Natural killer cell (primary cell): ENCODE results near the gene KIF16B. TPM values are rescaled to one million over a fixed set of nuclear protein-coding genes. Genes with fewer than 3 reads are reported as not detected.

Source experiments
- ATAC-seq, 3 donors: fragments of 150-1000 bp in 2 of 3; fragments of 200-7000 bp in 1 of 3; cut with Tn5 transposase; 1 replicate in 1 of 3; 2 replicates in 2 of 3; pipeline ENCODE4 v1.10.0; 2021; ENCODE audit warnings: mild to moderate bottlenecking in 2 of 3, moderate library complexity in 2 of 3
- DNase-seq, 2 donors: peaks; one replicate each; pipeline versions ENCODE4 v3.0.0 to v3.0.0-alpha.2; 2013 to 2021; ENCODE audit warnings: mixed read lengths in 1 of 2
- H3K27ac ChIP-seq: one replicate; pipeline ENCODE4 v1.5.1; 2013; ENCODE audit warnings: mild to moderate bottlenecking, low read length
- H3K27me3 ChIP-seq: one replicate; pipeline ENCODE4 v1.6.1; 2013; ENCODE audit warnings: low read length; ENCODE audit not compliant: control insufficient read depth, insufficient read depth
- H3K36me3 ChIP-seq: one replicate; pipeline ENCODE4 v1.6.1; 2013; ENCODE audit warnings: low read length; ENCODE audit not compliant: control insufficient read depth, insufficient read depth
- H3K4me1 ChIP-seq: one replicate; pipeline ENCODE4 v1.6.1; 2013; ENCODE audit warnings: low read length; ENCODE audit not compliant: control insufficient read depth, insufficient read depth
- H3K4me3 ChIP-seq: one replicate; pipeline ENCODE4 v1.5.1; 2013; ENCODE audit warnings: low read length
- H3K9me3 ChIP-seq: one replicate; pipeline ENCODE4 v1.6.1; 2013; ENCODE audit warnings: low read length; ENCODE audit not compliant: control insufficient read depth, insufficient read depth
- H3K27ac Mint-ChIP-seq, 2 donors: one replicate each; pipeline ENCODE4 v1.8.0; 2022; ENCODE audit warnings: mild to moderate bottlenecking in 2 of 2, mixed read lengths in 2 of 2, moderate library complexity in 1 of 2
- H3K27me3 Mint-ChIP-seq, 2 donors: one replicate each; pipeline ENCODE4 v1.8.0; 2022; ENCODE audit warnings: low read depth in 2 of 2, mixed read lengths in 2 of 2
- H3K36me3 Mint-ChIP-seq: one replicate; pipeline ENCODE4 v1.8.0; 2022; ENCODE audit warnings: mixed read lengths
- H3K4me1 Mint-ChIP-seq, 2 donors: one replicate each; pipeline ENCODE4 v1.8.0; 2022; ENCODE audit warnings: mixed read lengths in 2 of 2
- H3K4me3 Mint-ChIP-seq: one replicate; pipeline ENCODE4 v1.8.0; 2022; ENCODE audit warnings: mild to moderate bottlenecking, moderate library complexity, mixed read lengths
- H3K9me3 Mint-ChIP-seq, 2 donors: one replicate each; pipeline ENCODE4 v1.8.0; 2022; ENCODE audit warnings: mixed read lengths in 2 of 2
- CTCF ChIP-seq: fragments of 200-600 bp; IDR thresholded peaks from one replicate; pipeline ENCODE4 v1.8.0; 2022; ENCODE audit warnings: antibody characterized with exemption
- WGBS: methylation state at CpG from one replicate; pipeline ENCODE4 v1.1.7; 2013; ENCODE audit warnings: missing lambda C conversion rate; ENCODE audit not compliant: insufficient coverage; 5-methylcytosine and 5-hydroxymethylcytosine counted together
- intact Hi-C: fragments of 100-400 bp; cut with micrococcal nuclease; formaldehyde crosslinking; loops from one replicate; pipeline ENCODE4 v1.14.2; 2022
- total RNA-seq, 4 donors: library from RNA; stranded (reverse); fragments of 120-200 nt in 1 of 4; gene quantifications; one replicate each; pipeline versions ENCODE4 v1.2.3 to v1.2.4, GENCODE V29; 2013 to 2022

Gene KIF16B
- total RNA-seq, 3 donors from 2014 or later (not counting 1 experiment from before 2014, with no cell fraction given), result 3.9 to 11.8 (median 9.2) TPM

DNA sequence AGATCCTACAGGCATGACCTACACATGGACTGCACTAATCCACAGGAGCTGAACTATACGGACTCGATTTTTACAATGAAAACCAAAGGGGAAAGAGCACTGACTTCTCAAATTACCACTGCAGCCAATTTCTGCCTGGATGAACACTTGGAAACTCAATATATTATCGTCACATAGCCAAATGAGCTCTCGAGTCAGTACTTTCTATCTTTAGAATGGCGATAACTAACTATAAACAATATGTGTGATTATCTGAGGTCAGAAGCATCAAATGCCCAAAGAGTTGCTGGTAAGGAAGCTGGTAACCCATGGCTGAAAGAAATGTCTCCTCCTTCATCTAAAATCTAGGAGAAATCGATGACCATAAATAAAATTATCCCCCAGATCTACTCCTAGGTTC is 86.7 kb downstream of the KIF16B start:
- Mint-ChIP-seq H3K27me3 (no peaks in the 10 kb centered on the region), H3K27ac (no peak overlapping the region), H3K9me3 (no peaks in the 10 kb centered on the region), H3K36me3 (no peaks in the 10 kb centered on the region), H3K4me1 (peaks cover 0 to 6% of the 10 kb centered on the region in 2 donors), H3K4me3 (no peak overlapping the region)
- DNase-seq (no peak), ATAC-seq (no peak)
- no peak overlapping the region for H3K27ac ChIP-seq
- H3K9me3 ChIP-seq, result no peaks in the 10 kb centered on the region
- WGBS, result 89% methylated on average over 6 of the region's 6 CpGs
- no peaks in the 10 kb centered on the region for H3K27me3 ChIP-seq
- no peaks in the 10 kb centered on the region for H3K36me3 ChIP-seq
- intact Hi-C loops, result no loop called here
- TF ChIP-seq CTCF, result no peak
- H3K4me1 ChIP-seq, result no peaks in the 10 kb centered on the region
- H3K4me3 ChIP-seq, result no peak overlapping the region

GRCh38 chr20:16485401-16485800 is 87.8 kb downstream of the KIF16B start:
- ATAC-seq, result no peak
- H3K36me3 Mint-ChIP-seq, result no peaks in the 10 kb centered on the region
- no peak overlapping the region for H3K27ac Mint-ChIP-seq
- no peaks in the 10 kb centered on the region for H3K9me3 Mint-ChIP-seq
- H3K36me3 ChIP-seq, result no peaks in the 10 kb centered on the region
- H3K4me1 ChIP-seq, result no peaks in the 10 kb centered on the region
- WGBS, result no CpG with 5 or more reads among the region's 1 CpG
- no peaks in the 10 kb centered on the region for H3K27me3 Mint-ChIP-seq
- TF ChIP-seq CTCF, result no peak
- H3K27ac ChIP-seq, result no peak overlapping the region
- H3K4me3 Mint-ChIP-seq, result no peak overlapping the region
- no peak overlapping the region for H3K4me3 ChIP-seq
- H3K4me1 Mint-ChIP-seq, result no peaks in the 10 kb centered on the region
- no peak for DNase-seq
- H3K27me3 ChIP-seq, result no peaks in the 10 kb centered on the region
- no peaks in the 10 kb centered on the region for H3K9me3 ChIP-seq
- intact Hi-C loops, result no loop called here

DNA sequence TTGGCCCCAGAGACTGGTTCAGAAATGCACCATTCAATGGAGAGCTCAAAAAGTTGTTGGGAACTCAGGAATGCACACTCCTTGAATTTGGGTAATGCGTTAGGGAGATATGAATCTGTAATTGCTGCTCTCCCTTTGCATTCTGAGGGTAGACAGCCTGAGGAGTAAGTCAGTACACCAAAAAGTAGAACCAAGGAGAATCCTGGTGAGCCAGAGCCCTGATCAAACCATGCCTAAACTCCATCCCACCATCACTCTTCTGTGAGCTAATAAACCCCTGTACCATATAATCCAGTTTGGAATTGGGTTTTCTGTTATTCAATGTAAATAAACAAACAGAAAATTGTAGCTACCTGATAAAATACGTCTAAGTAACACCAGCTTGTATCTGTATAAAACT is 90.2 kb downstream of the KIF16B start:
- intact Hi-C loops, result no loop called here
- WGBS, result 89% methylated on average over 1 of the region's 2 CpGs
- Mint-ChIP-seq H3K9me3 (no peaks in the 10 kb centered on the region), H3K27me3 (no peaks in the 10 kb centered on the region), H3K4me1 (no peaks in the 10 kb centered on the region), H3K27ac (no peak overlapping the region), H3K4me3 (no peak overlapping the region), H3K36me3 (no peaks in the 10 kb centered on the region)
- Histone ChIP-seq H3K27me3 (no peaks in the 10 kb centered on the region), H3K27ac (no peak overlapping the region), H3K4me3 (no peak overlapping the region), H3K9me3 (no peaks in the 10 kb centered on the region), H3K36me3 (no peaks in the 10 kb centered on the region), H3K4me1 (no peaks in the 10 kb centered on the region)
- no peak for ATAC-seq
- TF ChIP-seq CTCF, result no peak
- no peak for DNase-seq

DNA sequence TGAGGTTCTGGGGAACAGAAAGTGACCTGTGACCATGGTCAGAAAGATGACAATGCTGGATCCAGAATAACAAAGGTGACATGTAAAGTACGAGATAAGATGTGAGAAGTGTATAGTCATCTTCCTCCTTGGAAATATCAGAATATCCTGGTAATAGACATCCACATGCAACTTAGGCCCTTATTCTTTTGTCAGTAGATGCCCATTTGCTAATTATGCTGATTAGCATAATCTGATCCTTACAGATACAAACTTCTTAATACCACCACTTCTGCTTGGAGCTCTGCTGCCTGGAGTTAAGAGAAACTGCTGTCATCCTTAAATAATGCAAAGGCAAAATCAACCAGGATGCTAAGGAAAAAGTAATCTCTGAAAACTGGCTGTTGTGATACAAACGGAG is 91.3 kb downstream of the KIF16B start:
- H3K9me3 Mint-ChIP-seq, result no peaks in the 10 kb centered on the region
- no peak for DNase-seq
- Histone ChIP-seq H3K27ac (no peak overlapping the region), H3K36me3 (no peaks in the 10 kb centered on the region), H3K9me3 (no peaks in the 10 kb centered on the region), H3K4me3 (no peak overlapping the region), H3K4me1 (no peaks in the 10 kb centered on the region), H3K27me3 (no peaks in the 10 kb centered on the region)
- H3K36me3 Mint-ChIP-seq, result no peaks in the 10 kb centered on the region
- WGBS, result 88% methylated on average over 2 of the region's 2 CpGs
- no peak overlapping the region for H3K4me3 Mint-ChIP-seq
- H3K4me1 Mint-ChIP-seq, result no peaks in the 10 kb centered on the region
- no peaks in the 10 kb centered on the region for H3K27me3 Mint-ChIP-seq
- no peak overlapping the region for H3K27ac Mint-ChIP-seq
- no peak for ATAC-seq
- intact Hi-C loops, result no loop called here
- TF ChIP-seq CTCF, result no peak
